ENCODE measurements around the gene ZNF566. TPM values are rescaled to one million over a fixed set of nuclear protein-coding genes. Genes with fewer than 3 reads are reported as not detected.

ZNF566 gene
- total and polyA plus RNA-seq, 2 of the 4 experiments (the other 2 are of a cell fraction): 3.0 to 4.8 TPM

GRCh38 chr19:36497001-36497400 lies 7.6 kb upstream of the ZNF566 start:
- no peak overlapping the region for H2AFZ ChIP-seq (replicated peaks; ENCODE audit: low read length, poor library complexity)
- no peak overlapping the region for H3K23ac ChIP-seq (ENCODE audit: low read depth, low read length)
- dilution Hi-C loops (cut with HindIII; ENCODE audit: low sequenced_read_pairs, unreplicated experiment) (no loop called here), in situ Hi-C loops (cut with MboI; ENCODE audit: low sequenced_read_pairs) (loop anchor here (25.0 kb wide), 1 partner anchor 310 kb away; no protein-coding TSS in a partner anchor), intact Hi-C loops (cut with micrococcal nuclease) (no loop called here)
- H3K14ac ChIP-seq (replicated peaks; ENCODE audit: low read depth, low read length): no peak overlapping the region
- WGBS, 2 experiments (ENCODE audit: extremely low coverage in 2 of 2, insufficient read length in 1 of 2): 90% methylated on average over 6 of the region's 17 CpGs; no CpG with 5 or more reads in 1 of the 2 experiments
- no peak overlapping the region for H3K4me3 ChIP-seq (ENCODE audit: insufficient read depth, low read depth, low read length)
- no peak overlapping the region for H3K9ac ChIP-seq (ENCODE audit: low read depth, low read length)
- peaks cover 24% of the 10 kb centered on the region for H3K9me3 ChIP-seq (ENCODE audit: control insufficient read depth, insufficient read depth, low read length)
- no peaks in the 10 kb centered on the region for H3K27me3 ChIP-seq (ENCODE audit: control insufficient read depth, insufficient read depth, low read length)
- H4K8ac ChIP-seq (ENCODE audit: low read depth in 2 of 2, low read length in 2 of 2): no peak overlapping the region
- no peak for TF ChIP-seq FOS (IDR thresholded peaks at IDR 0.05; ENCODE audit: low read depth, low read length)
- no peak for TF ChIP-seq MAZ (IDR thresholded peaks at IDR 0.05; ENCODE audit: borderline replicate concordance, low read depth, low read length)
- no peak for TF ChIP-seq POLR2A (IDR thresholded peaks at IDR 0.05; ENCODE audit: low read depth, low read length)
- TF ChIP-seq USF2 (IDR thresholded peaks at IDR 0.05; ENCODE audit: low read depth, low read length): no peak
- no peak for TF ChIP-seq RFX5 (IDR thresholded peaks at IDR 0.05; ENCODE audit: low read depth, low read length)
- no peak for TF ChIP-seq CHD1 (IDR thresholded peaks at IDR 0.05; ENCODE audit: low read depth, low read length)
- TF ChIP-seq BHLHE40 (IDR thresholded peaks at IDR 0.05; ENCODE audit: low read depth, low read length): no peak
- no peak for TF ChIP-seq SMC3 (IDR thresholded peaks at IDR 0.05; ENCODE audit: low read depth, low read length)
- no peak for TF ChIP-seq CTCF (conservative IDR thresholded peaks at IDR 0.05; ENCODE audit: low read depth, low read length)
- no peak for TF ChIP-seq ELK1 (IDR thresholded peaks at IDR 0.05; ENCODE audit: borderline replicate concordance, low read depth, low read length)
- H3K4ac ChIP-seq (ENCODE audit: low read depth, low read length): no peak overlapping the region
- no peak overlapping the region for H4K91ac ChIP-seq (ENCODE audit: insufficient read depth, low read depth, low read length)
- H3K36me3 ChIP-seq (ENCODE audit: control insufficient read depth, insufficient read depth, low read length): no peaks in the 10 kb centered on the region
- no peak overlapping the region for H3K18ac ChIP-seq (ENCODE audit: low read depth, low read length)
- H3K27ac ChIP-seq (ENCODE audit: insufficient read depth, low read length): no peak overlapping the region
- H3K4me1 ChIP-seq (ENCODE audit: control insufficient read depth, insufficient read depth, low read length): no peaks in the 10 kb centered on the region
- no peak overlapping the region for H4K5ac ChIP-seq (ENCODE audit: low read depth, low read length)
- no peak overlapping the region for H3K4me2 ChIP-seq (ENCODE audit: low read depth, low read length)
- POLR2A ChIA-PET (ENCODE audit: unreplicated experiment): no interaction called here
- no peaks in the 10 kb centered on the region for H3K9me1 ChIP-seq (ENCODE audit: insufficient read depth, low read length)
- no peaks in the 10 kb centered on the region for H4K20me1 ChIP-seq (ENCODE audit: insufficient read depth, low read length)
- H2AK5ac ChIP-seq (ENCODE audit: low read depth, low read length): no peak overlapping the region
- no peak overlapping the region for H2BK20ac ChIP-seq (ENCODE audit: low read depth, low read length)
- CTCF ChIA-PET: no interaction called here
- no TSS peak for BruUV-seq (replicated peaks)
- H3K56ac ChIP-seq (ENCODE audit: extremely low read depth, insufficient read depth, low read length): no peak overlapping the region
- no peak for ATAC-seq (ENCODE audit: low read depth)
- no peaks in the 10 kb centered on the region for H3K79me1 ChIP-seq (ENCODE audit: low read depth in 1 of 2, low read length in 2 of 2)
- no peak overlapping the region for H2BK15ac ChIP-seq (ENCODE audit: low read depth, low read length)
- no peak for DNase-seq
- no peak overlapping the region for H2BK120ac ChIP-seq (ENCODE audit: low read depth, low read length)
- H2BK5ac ChIP-seq (ENCODE audit: low read depth, low read length, poor library complexity, severe bottlenecking): no peak overlapping the region
- H2AK9ac ChIP-seq (replicated peaks; ENCODE audit: low read depth, low read length, poor library complexity): no peak overlapping the region

All from IMR-90 (cell line).